GM12892 (cell line): ENCODE data around the gene RASL10B.

Experiments used
- DNase-seq: peaks from one replicate; pipeline ENCODE4 v3.0.0; 2011; ENCODE audit not compliant: insufficient read length
- FAIRE-seq: peaks from 2 replicates; lab custom pipeline; 2011; peaks lifted over from hg19 to GRCh38; lab: Jason Lieb, UNC
- POLR2A ChIP-seq: IDR thresholded peaks from 2 replicates; pipeline ENCODE4 v1.6.1; 2011; ENCODE audit warnings: low read depth, low read length, control low read depth
- POLR2AphosphoS5 ChIP-seq: IDR thresholded peaks from 2 replicates; pipeline ENCODE4 v1.6.1; 2011; ENCODE audit warnings: low read depth, low read length, control low read depth
- TAF1 ChIP-seq: IDR thresholded peaks from 2 replicates; pipeline ENCODE4 v1.6.1; 2011; ENCODE audit warnings: low read depth, mild to moderate bottlenecking, control low read depth, low read length, borderline replicate concordance

Gene RASL10B

GRCh38 chr17:35705705-35706104 is 25.7 kb upstream of the RASL10B start:
- FAIRE-seq = no peak
- TF ChIP-seq TAF1 (no peak), POLR2AphosphoS5 (no peak), POLR2A (no peak)
- DNase-seq = no peak

- FAIRE-seq (no peak), DNase-seq (no peak)
- TF ChIP-seq POLR2A (no peak), TAF1 (no peak), POLR2AphosphoS5 (no peak)
Observed at GRCh38 chr17:35708149-35708548, 23.3 kb upstream of the RASL10B start.

GRCh38 chr17:35708951-35709350 is 22.5 kb upstream of the RASL10B start:
- FAIRE-seq (no peak), DNase-seq (no peak)
- TF ChIP-seq TAF1 (no peak), POLR2AphosphoS5 (no peak), POLR2A (no peak)

GRCh38 chr17:35709874-35710273 is 21.6 kb upstream of the RASL10B start:
- FAIRE-seq (no peak), DNase-seq (no peak)
- TF ChIP-seq POLR2A = no peak
- TF ChIP-seq TAF1 = no peak
- TF ChIP-seq POLR2AphosphoS5 = no peak

GRCh38 chr17:35710950-35711349 is 20.5 kb upstream of the RASL10B start:
- TF ChIP-seq POLR2A = no peak
- no peak for TF ChIP-seq TAF1
- TF ChIP-seq POLR2AphosphoS5 = no peak
- DNase-seq (no peak), FAIRE-seq (no peak)

- no peak for FAIRE-seq
- no peak for DNase-seq
- TF ChIP-seq TAF1 (no peak), POLR2A (no peak), POLR2AphosphoS5 (no peak)
Observed at GRCh38 chr17:35713069-35713728, 18.2 kb upstream of the RASL10B start.

- TF ChIP-seq TAF1 (no peak), POLR2AphosphoS5 (no peak), POLR2A (no peak)
- FAIRE-seq (no peak), DNase-seq (no peak)
Observed at GRCh38 chr17:35714988-35715387, 16.5 kb upstream of the RASL10B start.

GRCh38 chr17:35715416-35715815 is 16.0 kb upstream of the RASL10B start:
- no peak for FAIRE-seq
- TF ChIP-seq TAF1 (no peak), POLR2A (no peak), POLR2AphosphoS5 (no peak)
- DNase-seq = no peak

- DNase-seq = no peak
- TF ChIP-seq TAF1 (no peak), POLR2AphosphoS5 (no peak), POLR2A (no peak)
- no peak for FAIRE-seq
Observed at GRCh38 chr17:35716173-35716572, 15.3 kb upstream of the RASL10B start.

- TF ChIP-seq POLR2AphosphoS5 = no peak
- TF ChIP-seq POLR2A = no peak
- no peak for TF ChIP-seq TAF1
- FAIRE-seq (no peak), DNase-seq (no peak)
Observed at GRCh38 chr17:35716897-35717465, 14.5 kb upstream of the RASL10B start.

- TF ChIP-seq POLR2AphosphoS5 (no peak), POLR2A (no peak), TAF1 (no peak)
- no peak for FAIRE-seq
- DNase-seq = no peak
Observed at GRCh38 chr17:35717475-35717874, 14.0 kb upstream of the RASL10B start.

GRCh38 chr17:35723735-35724134 is 7.7 kb upstream of the RASL10B start:
- FAIRE-seq (no peak), DNase-seq (no peak)
- TF ChIP-seq TAF1 (no peak), POLR2AphosphoS5 (no peak), POLR2A (no peak)

GRCh38 chr17:35725058-35725457 is 6.4 kb upstream of the RASL10B start:
- FAIRE-seq (no peak), DNase-seq (no peak)
- TF ChIP-seq POLR2A (no peak), TAF1 (no peak)

GRCh38 chr17:35725802-35726126 is 5.7 kb upstream of the RASL10B start:
- TF ChIP-seq TAF1 (no peak), POLR2A (no peak)
- no peak for FAIRE-seq
- DNase-seq = no peak
